CD4-positive, alpha-beta T cell treated with Interleukin-4 for 4 hours (primary cell): ENCODE measurements around the gene NEDD1.
A peak's percentile ranks its signal among the peaks of the same experiment; 100 is the strongest.

Experiments used
- DNase-seq: peaks from one replicate; pipeline ENCODE4 v3.0.0-alpha.2; 2020

The NEDD1 gene, protein sequence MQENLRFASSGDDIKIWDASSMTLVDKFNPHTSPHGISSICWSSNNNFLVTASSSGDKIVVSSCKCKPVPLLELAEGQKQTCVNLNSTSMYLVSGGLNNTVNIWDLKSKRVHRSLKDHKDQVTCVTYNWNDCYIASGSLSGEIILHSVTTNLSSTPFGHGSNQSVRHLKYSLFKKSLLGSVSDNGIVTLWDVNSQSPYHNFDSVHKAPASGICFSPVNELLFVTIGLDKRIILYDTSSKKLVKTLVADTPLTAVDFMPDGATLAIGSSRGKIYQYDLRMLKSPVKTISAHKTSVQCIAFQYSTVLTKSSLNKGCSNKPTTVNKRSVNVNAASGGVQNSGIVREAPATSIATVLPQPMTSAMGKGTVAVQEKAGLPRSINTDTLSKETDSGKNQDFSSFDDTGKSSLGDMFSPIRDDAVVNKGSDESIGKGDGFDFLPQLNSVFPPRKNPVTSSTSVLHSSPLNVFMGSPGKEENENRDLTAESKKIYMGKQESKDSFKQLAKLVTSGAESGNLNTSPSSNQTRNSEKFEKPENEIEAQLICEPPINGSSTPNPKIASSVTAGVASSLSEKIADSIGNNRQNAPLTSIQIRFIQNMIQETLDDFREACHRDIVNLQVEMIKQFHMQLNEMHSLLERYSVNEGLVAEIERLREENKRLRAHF

DNA sequence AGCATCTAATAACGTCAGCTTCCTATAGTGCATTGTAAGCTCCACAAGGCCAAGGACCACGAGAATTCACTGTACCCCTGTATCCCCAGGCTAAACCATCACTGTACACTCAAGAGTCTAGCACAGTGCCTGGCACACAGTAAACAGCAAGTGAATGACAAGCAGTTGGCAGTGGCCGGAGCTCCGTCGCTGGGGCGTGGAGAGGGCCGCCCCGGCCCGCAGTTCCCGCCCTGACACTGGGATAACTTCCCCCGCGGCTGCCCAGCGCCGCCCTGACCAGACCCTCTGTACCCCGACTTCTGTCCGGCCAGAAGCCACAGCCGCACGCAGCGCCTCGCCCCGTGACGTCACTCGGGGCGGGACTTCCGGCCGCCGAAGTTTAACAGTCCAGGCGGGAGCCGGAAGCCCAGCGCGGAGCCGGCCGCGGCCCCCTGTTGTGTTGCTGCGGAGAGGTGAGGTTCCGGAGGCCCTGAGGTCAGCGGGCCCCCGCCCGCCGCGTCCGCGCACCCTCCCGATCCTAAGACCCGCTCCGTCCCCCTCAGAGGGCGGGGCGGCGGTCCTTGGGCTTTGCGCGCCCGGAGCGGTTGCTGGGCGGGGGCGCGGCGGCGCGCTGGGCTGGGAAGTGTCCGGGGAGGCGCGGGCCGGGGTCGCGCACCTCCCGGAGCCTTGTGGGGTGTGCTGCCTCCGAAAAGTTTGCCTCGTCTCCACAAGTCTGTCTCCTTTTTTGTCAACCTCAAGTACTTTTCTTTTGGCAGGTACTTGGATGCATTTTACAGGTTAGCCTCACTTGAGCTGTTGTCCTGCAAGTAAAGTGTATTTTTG lies at the start of gene NEDD1:
TSS of gene NEDD1 (plus strand) at position 409 of the 822 bp plus-strand sequence. CDS start 2,503 bp downstream, outside the sequence.
- DNase-seq = peak; percentile 76

DNA sequence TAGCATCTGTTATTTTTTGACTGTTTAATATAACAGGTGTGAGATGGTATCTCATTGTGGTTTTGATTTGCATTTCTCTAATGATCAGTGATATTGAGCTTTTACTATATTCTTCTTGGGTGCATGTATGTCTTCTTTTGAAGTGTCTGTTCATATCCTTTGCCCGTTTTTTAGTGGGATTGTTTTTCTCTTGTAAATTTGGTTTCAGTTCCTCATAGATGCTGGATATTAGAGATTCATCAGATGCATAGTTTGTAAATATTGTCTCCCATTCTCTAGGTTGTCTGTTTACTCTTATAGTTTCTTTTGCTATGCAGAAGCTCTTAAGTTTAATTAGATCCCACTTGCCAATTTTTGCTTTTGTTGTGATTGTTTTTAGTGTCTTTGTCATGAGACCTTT lies 48.9 kb upstream of the NEDD1 start:
- DNase-seq = no peak

DNA sequence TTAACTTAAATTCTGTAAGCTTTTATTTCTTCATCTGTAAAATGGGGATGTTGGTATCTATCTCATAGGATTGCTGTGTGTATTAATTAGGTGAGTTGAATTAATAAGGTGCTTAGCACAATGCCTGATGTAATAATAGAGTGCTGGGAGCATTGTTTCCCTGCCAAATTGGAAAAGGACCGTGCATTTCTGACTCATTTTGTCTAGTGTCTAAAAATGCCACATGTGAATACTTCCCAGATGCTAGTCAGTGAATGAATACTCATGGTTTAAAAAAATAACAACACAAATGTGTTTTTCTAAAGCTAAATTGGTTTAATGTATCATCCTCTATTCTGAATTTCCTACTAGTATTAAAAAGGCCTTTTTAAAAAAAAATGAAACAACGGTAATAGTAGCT lies 45.4 kb upstream of the NEDD1 start:
- DNase-seq = no peak

DNA sequence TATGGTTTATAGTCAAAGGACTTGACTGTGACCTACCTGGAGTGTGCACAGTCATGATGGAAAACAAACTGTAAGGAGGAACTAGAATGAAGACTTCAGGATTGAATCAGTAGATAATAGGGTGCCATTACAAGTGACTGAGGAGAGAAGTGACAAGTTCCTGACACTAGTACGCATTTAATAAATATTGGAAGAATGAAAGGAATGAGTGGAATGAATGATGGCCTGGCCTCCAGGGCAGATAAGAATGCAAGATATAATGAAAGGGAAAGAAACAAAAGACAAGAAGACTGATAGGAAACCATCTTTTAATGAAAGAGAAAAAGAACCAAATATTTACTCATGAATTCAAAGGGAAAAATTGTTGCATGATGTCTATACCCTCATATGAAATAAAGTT lies 44.7 kb upstream of the NEDD1 start:
- DNase-seq = no peak

DNA sequence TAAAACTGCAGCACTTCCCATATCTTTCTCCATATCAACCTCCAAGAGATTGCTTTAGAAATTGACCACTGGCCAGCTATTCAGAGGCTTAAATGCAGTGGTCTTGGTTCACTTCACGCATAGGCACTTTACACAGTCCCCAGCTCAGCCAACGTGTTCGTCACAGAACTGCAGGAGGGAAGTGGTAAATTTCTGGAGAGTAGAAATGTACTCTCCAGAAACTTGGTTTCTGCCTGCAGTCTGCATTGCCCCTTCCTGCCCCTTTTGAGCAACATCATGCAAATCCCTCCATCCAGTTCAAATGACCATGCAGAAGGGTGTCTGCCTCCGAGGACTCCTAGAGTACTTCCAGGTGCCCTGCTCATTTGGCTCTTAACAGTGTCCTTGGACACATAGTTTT lies 42.7 kb upstream of the NEDD1 start:
- no peak for DNase-seq

DNA sequence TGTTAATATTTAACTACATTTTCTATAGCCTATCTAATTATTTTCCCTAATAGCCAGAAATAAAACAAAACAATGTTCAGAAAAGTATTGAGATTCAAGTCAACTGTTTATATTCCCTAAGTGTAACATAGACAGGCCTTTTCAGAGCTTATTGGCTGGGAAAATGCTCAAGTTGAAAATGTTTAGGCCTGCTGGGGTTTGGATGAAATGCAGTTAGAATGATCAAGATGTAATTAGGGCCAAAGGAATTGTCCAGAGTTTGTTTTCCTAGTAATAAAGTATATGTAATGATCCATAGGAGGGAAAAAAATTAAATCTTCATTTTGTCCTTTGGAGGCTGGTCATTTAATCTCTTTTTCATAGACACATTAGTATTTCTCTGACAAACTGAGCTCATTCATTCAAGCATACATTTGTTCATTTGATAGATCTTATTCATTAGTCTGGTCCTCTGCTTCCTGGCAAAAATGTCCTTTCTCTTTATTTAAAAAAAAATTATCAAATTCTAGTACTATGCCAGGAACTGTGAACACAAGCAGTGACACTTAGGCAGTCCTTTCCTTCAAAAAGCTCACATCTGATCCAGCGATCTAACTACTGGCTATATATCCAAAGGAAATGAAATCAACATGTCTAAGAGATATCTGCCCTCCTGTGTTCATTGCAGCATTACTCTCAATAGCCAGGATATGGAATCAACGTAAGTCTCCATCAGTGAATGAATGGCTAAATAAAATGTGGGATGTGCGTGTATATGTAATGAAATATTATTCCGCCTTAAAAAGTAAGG lies 40.1 kb upstream of the NEDD1 start:
- DNase-seq = no peak

DNA sequence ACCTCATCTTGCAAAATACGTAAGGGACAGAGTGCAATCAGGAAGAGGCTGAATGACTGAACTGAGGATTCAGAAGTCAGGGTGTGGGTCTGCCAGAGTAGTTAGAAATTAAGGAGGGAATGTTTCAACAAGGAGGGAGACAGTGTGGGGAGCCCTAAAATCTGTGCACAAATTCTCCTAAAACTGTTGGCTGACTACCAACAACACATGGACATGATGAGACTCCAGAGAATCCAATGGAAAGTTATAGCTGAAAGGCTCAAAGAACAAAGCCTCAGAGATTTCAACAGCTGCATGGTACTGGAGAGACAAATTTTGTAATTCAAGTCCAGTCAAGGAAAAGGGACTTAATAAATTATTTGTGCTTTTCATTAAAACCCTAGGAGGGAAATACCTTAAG lies 36.1 kb upstream of the NEDD1 start:
- DNase-seq = no peak

DNA sequence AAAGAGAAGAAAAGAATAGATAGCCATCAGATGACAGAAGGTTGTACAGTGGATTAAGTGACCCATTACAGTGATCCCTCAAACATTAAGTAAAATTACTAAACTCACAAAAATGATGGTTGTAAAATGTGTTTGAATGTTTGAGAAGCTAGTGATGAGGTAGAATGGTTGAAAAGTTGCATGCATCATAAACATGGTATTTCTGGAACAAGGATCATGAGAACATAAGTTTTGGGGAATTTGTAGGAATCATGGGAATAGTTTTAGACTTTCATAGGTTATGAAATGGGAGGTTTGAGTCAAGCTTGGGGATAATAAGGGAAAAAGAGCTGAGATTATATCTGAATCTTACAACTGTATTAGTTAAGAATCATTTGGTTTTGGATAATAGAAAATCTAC lies 34.1 kb upstream of the NEDD1 start:
- no peak for DNase-seq

DNA sequence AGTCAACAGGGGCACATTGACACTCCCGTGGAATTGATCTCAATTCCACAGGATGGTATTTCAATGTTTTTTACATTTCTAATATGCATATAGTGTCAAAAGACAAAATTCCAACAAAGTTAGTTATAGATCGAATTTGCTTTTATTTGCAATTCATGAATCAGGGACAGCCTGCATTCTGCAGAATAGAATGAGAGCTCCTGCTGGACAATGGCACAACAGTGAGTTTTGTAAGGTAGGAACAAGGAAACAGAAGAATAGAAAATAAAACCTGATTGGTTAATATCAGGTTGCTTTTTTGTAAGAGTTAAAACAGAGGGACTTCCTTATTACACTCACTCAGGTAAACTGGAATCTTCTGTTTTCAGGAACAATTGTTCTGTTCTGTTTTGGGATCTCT lies 32.8 kb upstream of the NEDD1 start:
- DNase-seq = no peak

DNA sequence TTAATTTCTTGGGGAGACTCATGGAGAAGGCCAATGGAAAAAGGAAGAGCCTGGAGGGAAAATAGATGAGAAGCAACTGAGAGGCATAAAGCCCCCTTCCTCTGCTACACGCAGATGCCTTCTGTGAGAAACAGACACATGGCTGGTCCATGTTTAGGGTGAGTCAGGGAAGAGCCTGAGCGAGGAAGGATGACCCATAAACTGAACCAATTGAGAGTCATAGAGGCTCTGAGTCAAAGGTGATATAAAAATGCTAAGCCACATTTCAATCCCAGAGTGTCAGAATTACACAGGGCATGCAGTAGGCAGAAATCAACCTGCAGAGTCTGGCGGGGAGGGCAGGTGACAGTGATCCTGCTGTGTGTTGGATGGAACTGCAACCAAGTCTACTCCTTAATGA lies 30.1 kb upstream of the NEDD1 start:
- DNase-seq = no peak

DNA sequence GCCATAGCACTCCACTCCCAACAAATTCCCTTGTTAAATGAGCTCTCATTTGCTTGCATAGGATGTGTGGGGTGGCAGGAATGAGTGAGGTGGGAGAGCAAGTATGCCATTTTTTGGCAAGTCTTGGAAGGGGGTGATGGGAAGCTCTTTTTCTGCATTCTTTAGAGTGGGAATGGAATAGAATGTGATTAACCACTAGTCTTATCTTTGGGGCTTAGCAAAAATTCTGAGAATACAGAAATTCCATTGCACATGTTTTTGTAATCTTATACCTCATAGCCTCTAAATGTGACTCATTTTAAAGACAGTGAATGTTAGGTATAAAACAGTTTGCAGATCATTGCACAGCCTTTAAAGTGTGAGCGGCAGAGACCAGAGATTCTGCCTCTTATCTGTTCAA lies 28.4 kb upstream of the NEDD1 start:
- DNase-seq = no peak

DNA sequence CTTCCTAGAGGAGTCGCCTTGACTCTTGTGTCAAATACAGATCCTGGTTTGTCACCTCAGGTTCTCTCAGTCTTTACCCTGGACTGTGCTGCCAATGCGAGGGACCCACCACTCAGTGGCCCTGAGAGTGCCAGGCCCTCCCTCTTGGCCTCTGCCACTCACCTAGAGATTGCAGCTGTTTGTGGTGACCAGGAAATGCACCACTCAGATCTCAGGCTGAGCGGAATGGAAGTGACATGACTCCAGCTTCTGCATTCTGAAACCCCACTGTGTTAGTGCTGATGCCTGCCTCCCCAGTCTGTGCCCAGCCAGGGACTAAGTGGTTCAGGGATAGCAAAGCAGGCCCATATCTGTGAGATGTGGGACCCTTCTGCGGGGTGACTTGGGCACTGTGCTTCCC lies 27.8 kb upstream of the NEDD1 start:
- DNase-seq = no peak

DNA sequence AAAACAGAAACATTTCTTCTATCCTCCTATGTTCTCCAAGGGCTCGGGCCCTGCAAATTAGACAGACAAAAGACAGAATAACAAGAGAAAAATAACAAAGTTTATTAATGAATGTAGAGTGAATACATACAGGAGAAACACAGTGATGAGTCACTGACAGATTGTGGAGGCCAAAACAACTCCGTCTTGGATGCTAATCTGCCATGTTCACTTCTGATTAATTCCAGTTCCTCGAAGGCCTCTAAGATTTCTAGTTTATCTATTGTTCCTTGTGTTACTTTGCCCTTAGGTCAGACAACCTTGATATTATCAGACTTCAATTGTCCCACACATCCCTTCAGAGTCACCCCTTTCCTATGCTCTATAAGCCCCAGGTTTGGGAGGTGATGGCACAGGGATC lies 26.8 kb upstream of the NEDD1 start:
- no peak for DNase-seq

DNA sequence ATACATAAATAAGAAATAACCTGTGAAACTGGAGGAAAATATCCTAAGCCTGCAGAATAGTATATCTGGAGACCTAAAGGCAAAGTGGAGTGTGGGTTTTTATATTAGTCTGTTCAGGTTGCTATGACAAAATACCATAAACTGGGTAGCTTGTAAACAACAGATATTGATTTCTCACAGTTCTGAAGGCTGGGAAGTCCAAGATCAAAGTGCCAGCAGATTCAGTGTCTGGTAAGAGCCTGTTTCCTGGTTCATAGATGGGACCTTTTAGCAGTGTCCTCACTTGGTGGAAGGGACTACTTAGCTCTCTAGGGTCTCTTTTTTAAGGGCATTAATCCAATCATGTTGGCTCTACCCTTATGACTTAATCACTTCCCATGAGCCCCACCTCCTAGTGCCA lies 25.4 kb upstream of the NEDD1 start:
- no peak for DNase-seq

DNA sequence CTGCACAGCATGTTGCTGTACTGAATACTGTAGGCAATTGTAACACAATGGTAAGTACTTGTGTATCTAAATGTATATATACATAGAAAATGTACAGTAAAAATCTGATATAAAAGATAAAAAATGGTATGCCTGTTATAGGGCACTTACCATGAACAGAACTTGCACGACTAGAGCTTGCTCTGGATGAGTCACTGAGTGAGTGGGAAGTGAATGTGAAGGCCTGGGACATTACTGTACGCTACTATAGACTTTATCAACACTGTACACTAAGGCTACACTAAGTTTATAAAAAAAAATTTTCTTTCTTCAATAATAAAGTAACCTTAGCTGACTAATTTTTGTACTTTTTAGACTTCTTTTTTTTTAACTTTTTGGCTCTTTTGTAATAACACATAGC lies 24.2 kb upstream of the NEDD1 start:
- no peak for DNase-seq

DNA sequence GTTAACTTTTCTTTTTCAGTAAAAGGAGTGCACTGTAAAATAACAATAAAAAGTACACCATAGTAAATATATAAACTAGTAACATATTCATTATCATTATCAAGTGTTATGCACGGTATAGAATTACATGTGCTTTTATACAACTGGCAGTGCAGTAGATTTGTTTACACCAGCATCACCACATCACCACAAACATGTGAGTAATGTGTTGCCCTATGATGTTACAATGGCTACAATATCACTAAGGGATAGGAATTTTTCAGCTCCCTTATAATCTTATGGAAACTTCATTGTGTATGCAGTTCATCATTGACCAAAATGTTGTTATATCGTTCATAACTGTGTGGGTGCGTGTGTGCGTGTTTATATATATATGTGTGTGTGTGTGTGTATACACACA lies 23.5 kb upstream of the NEDD1 start:
- no peak for DNase-seq

DNA sequence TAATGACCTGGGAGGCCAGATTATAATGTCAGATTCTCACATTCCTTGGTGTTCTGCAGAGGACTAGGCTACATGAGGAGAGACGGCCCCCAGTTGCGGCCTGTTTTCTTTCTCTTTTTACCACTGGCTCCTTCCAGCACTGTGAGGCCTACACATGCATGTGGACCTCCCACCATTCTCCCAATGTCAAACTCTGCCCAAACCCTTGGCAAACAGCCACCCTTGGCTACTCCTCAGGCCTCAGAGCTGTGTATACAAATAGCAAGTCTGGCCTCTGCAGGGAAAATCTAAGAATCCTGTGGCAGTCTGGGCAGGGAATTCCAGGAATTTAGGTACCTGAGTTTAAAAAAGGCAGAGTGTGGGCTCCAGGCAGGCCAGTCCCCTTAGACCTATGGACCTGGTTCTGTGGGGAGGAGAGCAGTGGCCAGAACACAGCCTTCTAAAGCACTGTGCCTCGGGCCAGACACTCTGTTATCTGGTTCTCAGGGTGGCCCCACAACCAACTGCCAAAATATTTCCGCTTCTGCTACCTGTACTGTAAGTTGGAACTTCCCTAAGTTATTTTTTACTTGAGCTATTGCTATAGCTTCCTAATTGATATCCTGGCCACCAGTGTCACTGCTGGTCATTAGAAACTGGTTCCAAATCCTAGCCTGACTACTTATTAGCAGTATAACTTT lies 19.9 kb upstream of the NEDD1 start:
- no peak for DNase-seq

DNA sequence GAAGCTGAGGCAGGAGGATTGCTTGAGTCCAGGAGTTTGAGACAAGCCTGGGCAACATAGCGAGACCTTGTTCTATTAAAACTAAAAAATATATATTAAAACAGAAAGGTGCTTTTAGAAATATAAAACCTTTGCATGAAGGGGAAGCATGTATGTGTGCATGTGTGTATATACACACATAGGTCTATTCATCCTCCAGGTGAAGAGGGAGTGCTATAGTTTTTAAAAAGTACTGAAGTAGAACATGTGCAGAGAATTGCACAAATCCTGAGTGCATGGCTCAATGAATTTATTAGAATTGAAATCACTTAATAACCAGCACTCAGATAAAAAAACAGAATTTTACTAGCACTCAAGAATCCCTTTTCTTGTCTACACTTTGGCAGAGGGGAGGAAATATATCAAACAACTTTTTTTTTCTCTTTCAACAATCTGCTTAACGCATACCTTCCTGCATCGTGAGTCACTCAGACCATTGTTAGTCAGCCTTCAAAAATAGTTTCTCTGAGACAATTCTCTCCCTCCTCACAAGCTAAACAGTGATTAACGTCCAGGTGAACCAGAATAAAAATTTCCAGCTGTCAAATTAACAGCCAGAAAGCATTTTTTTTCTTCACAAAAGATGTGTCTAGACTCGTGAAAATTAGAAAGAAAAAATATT lies 17.7 kb upstream of the NEDD1 start:
- no peak for DNase-seq

DNA sequence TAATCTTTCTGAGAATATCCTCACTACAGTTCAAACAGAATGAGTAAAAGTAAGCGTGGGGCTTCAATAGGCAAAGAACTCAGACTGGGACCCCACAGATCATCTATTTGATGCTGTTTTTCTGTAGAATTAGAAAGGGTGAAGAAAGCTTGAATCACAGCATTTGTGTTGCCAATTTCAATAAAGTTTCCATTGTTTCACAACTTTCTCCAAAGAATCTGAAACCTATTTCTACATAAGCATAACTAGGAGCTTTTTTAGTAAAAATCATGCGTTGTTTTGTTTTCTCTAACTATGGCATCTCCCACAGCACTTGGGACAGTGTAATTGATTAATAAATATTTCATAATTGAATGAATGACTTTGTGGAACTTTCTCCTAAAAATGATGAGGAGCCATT lies 16.7 kb upstream of the NEDD1 start:
- DNase-seq = no peak

DNA sequence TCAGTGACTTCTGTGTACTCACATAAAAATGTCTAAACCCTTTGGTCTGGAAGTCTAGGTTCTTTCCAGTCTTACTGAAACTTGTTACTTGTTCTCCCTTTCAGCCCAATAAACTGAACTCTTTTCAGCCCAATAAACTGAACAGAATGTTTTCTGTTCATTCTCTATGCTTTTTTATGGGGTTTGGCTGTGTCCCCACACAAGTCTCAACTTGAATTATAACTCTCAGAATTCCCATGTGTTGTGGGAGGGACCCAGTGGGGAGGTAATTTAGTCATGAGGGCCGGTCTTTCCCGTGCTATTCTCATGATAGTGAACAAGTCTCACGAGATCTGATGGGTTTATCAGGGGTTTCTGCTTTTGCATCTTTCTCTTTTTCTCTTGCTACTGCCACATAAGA lies 15.0 kb upstream of the NEDD1 start:
- no peak for DNase-seq

DNA sequence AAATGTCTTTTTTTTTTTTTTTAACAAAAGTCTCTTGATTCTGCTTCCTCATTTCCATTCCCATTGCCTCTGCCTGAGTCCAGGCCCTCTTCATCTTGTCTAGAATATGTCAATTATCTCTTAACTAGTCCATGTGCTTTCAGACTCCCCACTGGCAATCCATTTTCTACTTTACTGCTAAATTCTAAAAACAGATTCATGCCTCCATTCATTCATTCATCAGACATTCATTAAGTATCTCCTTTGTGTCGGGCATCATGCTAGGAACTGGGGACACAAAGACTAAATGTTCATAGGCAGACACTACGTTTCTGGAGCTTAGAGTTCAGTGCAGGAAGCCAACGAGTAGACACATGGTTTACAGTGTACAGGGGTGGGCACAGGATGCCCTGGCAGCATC lies 9.6 kb upstream of the NEDD1 start:
- no peak for DNase-seq

DNA sequence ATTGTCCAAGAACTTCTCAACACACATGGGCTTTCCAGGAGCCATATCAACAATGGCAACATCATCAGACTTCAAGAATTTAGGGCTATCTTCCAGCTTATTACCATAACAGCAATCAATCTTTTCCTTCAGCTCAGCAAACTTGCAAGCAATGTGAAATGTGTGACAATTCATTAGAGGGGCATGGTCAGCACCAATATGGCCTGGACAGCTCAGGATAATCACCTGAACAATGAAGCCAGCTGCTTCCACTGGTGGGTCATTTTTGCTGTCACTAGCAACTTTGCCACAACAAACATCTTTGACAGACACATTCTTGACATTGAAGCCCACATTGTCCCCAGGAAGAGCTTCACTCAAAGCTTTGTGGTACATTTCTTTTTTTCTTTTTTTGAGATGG lies 5.9 kb upstream of the NEDD1 start:
- DNase-seq = no peak
